Measurements from ENCODE around the gene ANKRD29. TPM values are rescaled to one million over a fixed set of nuclear protein-coding genes. Genes with fewer than 3 reads are reported as not detected.

ANKRD29 gene
- total RNA-seq, 1 experiment from 2014 or later, result 2.4 TPM

DNA sequence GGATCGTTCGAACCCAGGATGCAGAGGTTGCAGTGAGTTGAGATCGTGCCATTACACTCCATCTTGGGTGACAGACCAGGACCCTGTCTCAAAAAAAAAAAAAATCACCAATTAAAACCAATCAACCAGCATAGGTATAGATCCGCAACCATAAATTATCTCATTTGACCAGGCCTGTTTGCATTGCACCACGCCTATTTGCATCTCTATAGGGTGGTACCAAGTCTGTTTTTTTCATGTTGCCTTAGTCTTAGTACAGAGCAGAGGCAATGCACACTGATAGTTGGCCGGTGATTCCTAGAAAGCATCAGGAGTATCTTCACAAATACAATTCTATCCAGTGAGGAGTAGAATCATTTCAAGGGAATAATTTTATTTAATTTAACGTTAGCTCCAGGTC lies 67.1 kb downstream of the ANKRD29 start:
- DNase-seq (ENCODE audit: unreplicated experiment), result no peak
- no TSS peak for BruUV-seq (replicated peaks)
- no peak for TF ChIP-seq CTCF (IDR thresholded peaks at IDR 0.05; ENCODE audit: unreplicated experiment)
- Mint-ChIP-seq H3K36me3 (ENCODE audit: insufficient read depth, unreplicated experiment) (no peaks in the 10 kb centered on the region), H3K9me3 (ENCODE audit: unreplicated experiment) (no peaks in the 10 kb centered on the region), H3K27me3 (ENCODE audit: insufficient read depth, unreplicated experiment) (no peaks in the 10 kb centered on the region), H3K4me3 (ENCODE audit: unreplicated experiment) (no peak overlapping the region), H3K27ac (ENCODE audit: low read depth, unreplicated experiment) (no peak overlapping the region), H3K4me1 (ENCODE audit: insufficient read depth, unreplicated experiment) (peaks cover 6% of the 10 kb centered on the region)
- ChIA-PET POLR2A (interaction anchor here (0.8 kb wide), 1 partner anchor 27 kb away, joined by 5 read pairs; no protein-coding TSS in a partner anchor), CTCF (no interaction called here)
- intact Hi-C loops (cut with micrococcal nuclease), result no loop called here

DNA sequence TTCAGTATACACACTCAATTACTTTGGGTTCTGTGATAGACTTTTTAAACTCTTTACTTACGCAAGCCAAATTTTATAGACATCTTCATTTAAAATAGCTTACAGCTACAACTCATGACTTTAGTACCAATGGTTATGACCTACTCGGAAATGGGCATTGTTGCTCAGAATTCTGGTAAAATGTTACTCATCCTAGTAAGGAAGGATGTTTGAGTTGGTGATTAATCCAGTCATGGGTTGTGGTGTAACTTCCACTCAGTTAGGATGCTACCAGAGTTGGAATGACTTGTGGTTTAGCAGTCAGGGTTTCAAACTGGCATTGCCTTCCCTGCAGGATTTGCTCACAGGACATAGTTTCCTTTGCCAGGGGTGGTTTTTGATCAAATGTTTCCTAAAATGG lies 69.0 kb downstream of the ANKRD29 start:
- Mint-ChIP-seq H3K4me3 (ENCODE audit: unreplicated experiment) (no peak overlapping the region), H3K36me3 (ENCODE audit: insufficient read depth, unreplicated experiment) (peaks cover 6% of the 10 kb centered on the region), H3K27me3 (ENCODE audit: insufficient read depth, unreplicated experiment) (no peaks in the 10 kb centered on the region), H3K4me1 (ENCODE audit: insufficient read depth, unreplicated experiment) (peaks cover 6% of the 10 kb centered on the region), H3K27ac (ENCODE audit: low read depth, unreplicated experiment) (peak overlapping the region; percentile 81), H3K9me3 (ENCODE audit: unreplicated experiment) (no peaks in the 10 kb centered on the region)
- intact Hi-C loops (cut with micrococcal nuclease), result no loop called here
- no TSS peak for BruUV-seq (replicated peaks)
- DNase-seq (ENCODE audit: unreplicated experiment), result peak; percentile 78
- POLR2A ChIA-PET, result interaction anchor here (1.0 kb wide), 1 partner anchor 12 kb away, joined by 4 read pairs; no protein-coding TSS in a partner anchor
- TF ChIP-seq CTCF (IDR thresholded peaks at IDR 0.05; ENCODE audit: unreplicated experiment), result no peak
- CTCF ChIA-PET, result interaction anchor here (1.0 to 1.1 kb wide), 2 partner anchors 28 kb away, joined by 3 read pairs; no protein-coding TSS in a partner anchor

GRCh38 chr18:23592911-23593310 lies 69.8 kb downstream of the ANKRD29 start:
- Mint-ChIP-seq H3K36me3 (ENCODE audit: insufficient read depth, unreplicated experiment) (peaks cover 6% of the 10 kb centered on the region), H3K27me3 (ENCODE audit: insufficient read depth, unreplicated experiment) (no peaks in the 10 kb centered on the region), H3K9me3 (ENCODE audit: unreplicated experiment) (no peaks in the 10 kb centered on the region), H3K4me3 (ENCODE audit: unreplicated experiment) (no peak overlapping the region), H3K27ac (ENCODE audit: low read depth, unreplicated experiment) (peak overlapping the region; percentile 81), H3K4me1 (ENCODE audit: insufficient read depth, unreplicated experiment) (peaks cover 6% of the 10 kb centered on the region)
- no TSS peak for BruUV-seq (replicated peaks)
- TF ChIP-seq CTCF (IDR thresholded peaks at IDR 0.05; ENCODE audit: unreplicated experiment), result no peak
- intact Hi-C loops (cut with micrococcal nuclease), result no loop called here
- ChIA-PET CTCF (interaction anchor here (0.5 to 1.0 kb wide), 2 partner anchors 29 to 662 kb away, joined by 3 to 5 read pairs; no protein-coding TSS in a partner anchor), POLR2A (no interaction called here)
- no peak for DNase-seq (ENCODE audit: unreplicated experiment)

- Mint-ChIP-seq H3K4me3 (ENCODE audit: unreplicated experiment) (no peak overlapping the region), H3K36me3 (ENCODE audit: insufficient read depth, unreplicated experiment) (peaks cover 6% of the 10 kb centered on the region), H3K9me3 (ENCODE audit: unreplicated experiment) (no peaks in the 10 kb centered on the region), H3K27me3 (ENCODE audit: insufficient read depth, unreplicated experiment) (no peaks in the 10 kb centered on the region), H3K27ac (ENCODE audit: low read depth, unreplicated experiment) (no peak overlapping the region), H3K4me1 (ENCODE audit: insufficient read depth, unreplicated experiment) (peaks cover 6% of the 10 kb centered on the region)
- CTCF ChIA-PET, result interaction anchor here (1.3 kb wide), 1 partner anchor 113 kb away, joined by 3 read pairs; no protein-coding TSS in a partner anchor
- BruUV-seq (replicated peaks), result no TSS peak
- DNase-seq (ENCODE audit: unreplicated experiment), result no peak
- no peak for TF ChIP-seq CTCF (IDR thresholded peaks at IDR 0.05; ENCODE audit: unreplicated experiment)
- POLR2A ChIA-PET, result interaction anchor here (0.6 to 1.0 kb wide), 2 partner anchors 27 to 81 kb away, joined by 3 read pairs; no protein-coding TSS in a partner anchor
- intact Hi-C loops (cut with micrococcal nuclease), result no loop called here
These were observed 71.7 kb downstream of the ANKRD29 start for GRCh38 chr18:23591011-23591410.

All from MCF 10A (cell line).